Measurements from ENCODE around the gene SLC28A1. TPM values are rescaled to one million over a fixed set of nuclear protein-coding genes. Genes with fewer than 3 reads are reported as not detected.
"Not testable (repeated sequence)": the region's sequence is repeated elsewhere in the genome, so short reads cannot be mapped to it uniquely, and the experiment has no call there.

The SLC28A1 gene
- polyA plus RNA-seq, 1 of the 3 experiments (the other 2 are of a cell fraction): not detected

GRCh38 chr15:84987351-84987750 lies 102.9 kb downstream of the SLC28A1 start:
- H4K20me1 ChIP-seq (ENCODE audit: insufficient read depth): peaks cover 41% of the 10 kb centered on the region
- peaks cover 98% of the 10 kb centered on the region for H3K79me2 ChIP-seq (ENCODE audit: insufficient read depth)
- DNase-seq; H2AFZ ChIP-seq (ENCODE audit: low read depth); H3K36me3 ChIP-seq (replicated peaks in 1 of 2; ENCODE audit: control insufficient read depth in 1 of 2, insufficient read depth in 2 of 2, low read length in 1 of 2); H3F3A ChIP-seq (replicated peaks; ENCODE audit: insufficient read depth); H3K9ac ChIP-seq; H3K4me3 ChIP-seq (ENCODE audit: low read depth in 2 of 2, low read length in 1 of 2); H3K4me2 ChIP-seq; H3K9me2 ChIP-seq; H3K27ac ChIP-seq (ENCODE audit: low read depth in 2 of 2, low read length in 1 of 2); H3K9me3 ChIP-seq; H3K27me3 ChIP-seq (ENCODE audit: insufficient read depth); POLR2A ChIA-PET: not testable (repeated sequence)
- WGBS (ENCODE audit: low lambda C conversion rate): 97% methylated on average over 9 of the region's 9 CpGs
- CTCF ChIA-PET: interaction anchor here (0.7 to 1.4 kb wide), 2 partner anchors 18 to 57 kb away, joined by 3 read pairs; no protein-coding TSS in a partner anchor
- H3K4me1 ChIP-seq (ENCODE audit: control insufficient read depth in 1 of 2, insufficient read depth in 2 of 2, low read depth in 1 of 2, low read length in 1 of 2): peaks cover 0 to 14% of the 10 kb centered on the region in 2 experiments; a peak in 3 of 4 replicates

DNA sequence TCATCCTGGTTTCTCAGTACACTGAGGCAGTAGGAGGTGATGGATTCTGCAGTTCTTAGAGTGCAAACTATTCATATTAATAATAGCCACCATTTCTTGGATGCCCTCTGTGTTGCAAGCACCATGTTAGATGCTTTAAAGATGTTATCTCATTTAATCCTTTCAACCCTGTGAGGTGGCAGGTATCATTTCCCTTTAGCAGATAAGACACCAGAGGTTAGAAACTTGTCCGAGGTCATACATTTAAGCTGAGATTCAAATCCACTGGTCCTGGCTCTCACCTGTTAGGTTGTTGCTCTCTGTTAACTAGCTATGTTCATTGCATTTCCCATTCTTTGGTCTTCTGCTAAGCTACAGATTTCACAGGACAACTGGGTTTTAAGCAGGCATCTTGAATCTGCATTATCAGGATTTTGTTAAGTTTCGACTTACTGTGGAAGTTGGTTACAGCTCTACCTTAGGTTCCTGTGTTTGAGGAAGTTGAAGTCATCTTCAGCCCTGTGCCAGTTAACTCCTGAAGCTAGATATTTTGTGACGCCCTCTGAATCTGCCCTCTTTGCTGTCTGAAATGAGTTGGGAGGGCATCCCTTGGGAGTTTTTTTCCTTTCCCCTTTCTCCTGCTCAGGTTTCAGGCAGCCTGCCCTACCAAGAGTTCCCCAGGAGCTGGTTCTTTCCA lies 103.6 kb downstream of the SLC28A1 start:
- 96% methylated on average over 3 of the region's 3 CpGs for WGBS (ENCODE audit: low lambda C conversion rate)
- Histone ChIP-seq H3K4me2 (no peak overlapping the region), H3K79me2 (ENCODE audit: insufficient read depth) (peaks cover 95% of the 10 kb centered on the region), H3K9me3 (no peaks in the 10 kb centered on the region), H3K4me3 (ENCODE audit: low read depth in 2 of 2, low read length in 1 of 2) (no peak overlapping the region), H3K27ac (ENCODE audit: low read depth in 2 of 2, low read length in 1 of 2) (no peak overlapping the region), H3K9me2 (no peaks in the 10 kb centered on the region), H3K27me3 (ENCODE audit: insufficient read depth) (no peaks in the 10 kb centered on the region), H3F3A (replicated peaks; ENCODE audit: insufficient read depth) (peaks cover 12% of the 10 kb centered on the region), H2AFZ (ENCODE audit: low read depth) (no peak overlapping the region), H3K36me3 (replicated peaks in 1 of 2; ENCODE audit: control insufficient read depth in 1 of 2, insufficient read depth in 2 of 2, low read length in 1 of 2) (no peaks in the 10 kb centered on the region), H3K4me1 (ENCODE audit: control insufficient read depth in 1 of 2, insufficient read depth in 2 of 2, low read depth in 1 of 2, low read length in 1 of 2) (peaks cover 0 to 14% of the 10 kb centered on the region in 2 experiments; a peak in 3 of 4 replicates), H3K9ac (no peak overlapping the region), H4K20me1 (ENCODE audit: insufficient read depth) (peaks cover 45% of the 10 kb centered on the region)
- TF ChIP-seq TAF1 (IDR thresholded peaks at IDR 0.05; ENCODE audit: borderline replicate concordance, low read depth, low read length) (no peak), CTCF (IDR thresholded peaks at IDR 0.05) (no peak), NFIC (IDR thresholded peaks at IDR 0.05; ENCODE audit: borderline replicate concordance) (no peak), RAD21 (IDR thresholded peaks at IDR 0.05; ENCODE audit: low read length) (no peak), SIN3A (IDR thresholded peaks at IDR 0.05; ENCODE audit: borderline replicate concordance, low read depth, low read length) (no peak), SMC3 (IDR thresholded peaks at IDR 0.05; ENCODE audit: low read depth, low read length) (no peak), TCF12 (IDR thresholded peaks at IDR 0.05) (no peak), REST (IDR thresholded peaks at IDR 0.05; ENCODE audit: low read depth, low read length) (no peak), TEAD4 (IDR thresholded peaks at IDR 0.05; ENCODE audit: borderline replicate concordance, insufficient read depth) (no peak)
- POLR2A ChIA-PET: no interaction called here
- CTCF ChIA-PET: interaction anchor here (0.9 to 1.7 kb wide), 7 partner anchors 9 to 124 kb away, joined by 3 to 7 read pairs (median 3); no protein-coding TSS in a partner anchor
- DNase-seq: no peak

Data from SK-N-SH (cell line).